Activated naive CD8-positive, alpha-beta T cell treated with anti-CD3 and anti-CD28 coated beads, Interleukin-2, amount 10 ng/mL, durations not matched to agents 7 days and 5 days (primary cell): ENCODE data around the gene PRAMEF15. TPM values are rescaled to one million over a fixed set of nuclear protein-coding genes. Genes with fewer than 3 reads are reported as not detected.
"Not testable (repeated sequence)": the region's sequence is repeated elsewhere in the genome, so short reads cannot be mapped to it uniquely, and the experiment has no call there.

Experiments used
- ATAC-seq: fragments of 150-1000 bp; cut with Tn5 transposase; one replicate; pipeline ENCODE4 v1.10.0; 2021; ENCODE audit warnings: low read depth, moderate library complexity
- POLR2A ChIA-PET: fragments of 350-600 bp; sonication (Branson Sonifier 250); formaldehyde crosslinking; loops from one replicate; lab custom pipeline; 2021; ENCODE audit warnings: antibody characterized with exemption; lab: Charles Lee
- DNase-seq: peaks from one replicate; pipeline ENCODE4 v3.0.0; 2021
- H3K27ac Mint-ChIP-seq: one replicate; pipeline ENCODE4 v1.8.0; 2022; ENCODE audit warnings: mild to moderate bottlenecking, mixed read lengths
- H3K27me3 Mint-ChIP-seq: one replicate; pipeline ENCODE4 v1.8.0; 2022; ENCODE audit warnings: mild to moderate bottlenecking, moderate library complexity, mixed read lengths
- H3K36me3 Mint-ChIP-seq: one replicate; pipeline ENCODE4 v1.8.0; 2021; ENCODE audit warnings: mild to moderate bottlenecking, mixed read lengths
- H3K4me1 Mint-ChIP-seq: one replicate; pipeline ENCODE4 v1.8.0; 2021; ENCODE audit warnings: mixed read lengths
- H3K4me3 Mint-ChIP-seq: one replicate; pipeline ENCODE4 v1.8.0; 2022; ENCODE audit warnings: mild to moderate bottlenecking, moderate library complexity, mixed read lengths
- H3K9me3 Mint-ChIP-seq: one replicate; pipeline ENCODE4 v1.8.0; 2021; ENCODE audit warnings: mixed read lengths
- total RNA-seq, 2 experiments: library from RNA; stranded (reverse); gene quantifications; one replicate each; pipeline ENCODE4 v1.2.3, GENCODE V29; 2021

Gene PRAMEF15
- total RNA-seq, 2 experiments from 2014 or later: not detected

GRCh38 chr1:13362364-13362763 lies 47.0 kb downstream of the PRAMEF15 start:
- DNase-seq, H3K4me3 Mint-ChIP-seq, H3K4me1 Mint-ChIP-seq, H3K27me3 Mint-ChIP-seq, POLR2A ChIA-PET, H3K9me3 Mint-ChIP-seq, ATAC-seq, H3K27ac Mint-ChIP-seq, H3K36me3 Mint-ChIP-seq: not testable (repeated sequence)

- H3K27me3 Mint-ChIP-seq, H3K27ac Mint-ChIP-seq, H3K4me3 Mint-ChIP-seq, DNase-seq, POLR2A ChIA-PET, H3K9me3 Mint-ChIP-seq, ATAC-seq, H3K4me1 Mint-ChIP-seq, H3K36me3 Mint-ChIP-seq: not testable (repeated sequence)
These were observed 49.5 kb downstream of the PRAMEF15 start for GRCh38 chr1:13364928-13365327.

- POLR2A ChIA-PET, H3K27me3 Mint-ChIP-seq, H3K36me3 Mint-ChIP-seq, H3K9me3 Mint-ChIP-seq, ATAC-seq, DNase-seq, H3K27ac Mint-ChIP-seq, H3K4me1 Mint-ChIP-seq, H3K4me3 Mint-ChIP-seq: not testable (repeated sequence)
These were observed 51.2 kb downstream of the PRAMEF15 start for GRCh38 chr1:13366536-13366935.

- H3K4me3 Mint-ChIP-seq, H3K4me1 Mint-ChIP-seq, H3K27me3 Mint-ChIP-seq, POLR2A ChIA-PET, DNase-seq, H3K27ac Mint-ChIP-seq, ATAC-seq, H3K9me3 Mint-ChIP-seq, H3K36me3 Mint-ChIP-seq: not testable (repeated sequence)
These were observed 53.2 kb downstream of the PRAMEF15 start for GRCh38 chr1:13368544-13368943.

Other genes starting within 250 kb of the PRAMEF15 start
- not detected for gene PRAMEF25, start 244.8 kb upstream of the PRAMEF15 start, total RNA-seq
- not detected for gene HNRNPCL2, start 198.7 kb upstream of the PRAMEF15 start, total RNA-seq
- not detected for gene PRAMEF26, start 159.6 kb upstream of the PRAMEF15 start, total RNA-seq
- gene HNRNPCL4, start 149.9 kb upstream of the PRAMEF15 start, total RNA-seq: not detected
- gene PRAMEF9, start 143.7 kb upstream of the PRAMEF15 start, total RNA-seq: not detected
- not detected for gene PRAMEF13, start 114.2 kb upstream of the PRAMEF15 start, total RNA-seq
- gene PRAMEF18, start 89.4 kb upstream of the PRAMEF15 start, total RNA-seq: not detected
- gene PRAMEF5, start 61.4 kb upstream of the PRAMEF15 start, total RNA-seq: not detected
- not detected for gene PRAMEF8, start 30.4 kb upstream of the PRAMEF15 start, total RNA-seq
- gene PRAMEF33, start 12.0 kb upstream of the PRAMEF15 start, total RNA-seq: not detected
- not detected for gene PRAMEF14, start 31.6 kb downstream of the PRAMEF15 start, total RNA-seq
- not detected for gene PRAMEF19, start 56.4 kb downstream of the PRAMEF15 start, total RNA-seq
- gene PRAMEF17, start 74.1 kb downstream of the PRAMEF15 start, total RNA-seq: not detected
- not detected for gene PRAMEF20, start 94.9 kb downstream of the PRAMEF15 start, total RNA-seq
- gene LRRC38, start 198.4 kb downstream of the PRAMEF15 start, total RNA-seq: not detected